Measurements from ENCODE around the gene ENTPD8.
"Not testable (repeated sequence)": the region's sequence is repeated elsewhere in the genome, so short reads cannot be mapped to it uniquely, and the experiment has no call there.

Gene ENTPD8

DNA sequence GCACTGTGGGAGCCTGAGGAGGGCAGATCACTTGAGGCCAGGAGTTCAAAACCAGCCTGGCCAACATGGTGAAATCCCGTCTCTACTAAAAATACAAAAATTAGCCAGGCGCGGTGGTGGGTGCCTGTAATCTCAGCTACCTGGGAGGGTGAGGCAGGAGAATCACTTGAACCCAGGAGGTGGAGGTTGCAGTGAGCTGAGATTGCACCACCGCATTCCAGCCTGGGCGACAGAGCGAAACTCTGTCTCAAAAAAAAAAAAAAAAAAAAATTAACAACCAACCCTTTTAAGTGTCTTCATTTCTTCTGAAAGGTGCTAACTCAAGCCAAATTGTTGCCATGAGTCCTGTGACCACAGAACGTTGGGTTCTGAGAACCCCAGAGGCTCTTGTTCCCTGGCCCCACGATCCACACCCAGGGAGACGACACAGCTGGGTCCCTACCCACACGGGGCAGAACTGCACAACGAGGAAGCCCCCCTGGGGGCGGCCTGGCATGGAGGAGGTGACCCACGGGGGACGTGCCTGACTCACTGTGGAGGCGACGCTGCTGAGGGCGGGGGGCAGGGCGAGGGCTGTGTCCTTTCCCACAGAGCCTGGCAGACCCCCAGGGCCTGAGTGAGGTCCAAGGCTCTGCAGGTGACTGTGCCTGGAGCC is 30.8 kb downstream of the ENTPD8 start:
- DNase-seq, result not testable (repeated sequence)

DNA sequence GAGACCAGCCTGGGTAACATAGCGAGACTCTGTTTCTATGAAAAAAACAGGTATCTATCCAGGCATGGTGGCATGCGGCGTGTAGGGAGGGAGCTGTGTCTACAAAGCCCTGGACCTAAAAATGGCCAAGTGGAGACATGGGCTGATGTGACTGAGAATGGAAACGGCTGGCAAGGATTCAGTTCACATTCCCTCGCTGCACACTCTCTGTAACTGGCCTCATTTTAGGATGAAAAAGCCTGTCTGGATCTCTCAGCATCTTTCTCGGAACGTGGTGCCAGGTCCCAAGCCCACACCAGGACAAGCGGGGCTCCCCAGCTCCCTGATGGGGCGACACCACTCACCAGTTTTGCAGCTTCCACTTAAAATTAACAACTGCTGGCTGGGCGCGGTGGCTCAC is 31.6 kb downstream of the ENTPD8 start:
- no peak for DNase-seq

DNA sequence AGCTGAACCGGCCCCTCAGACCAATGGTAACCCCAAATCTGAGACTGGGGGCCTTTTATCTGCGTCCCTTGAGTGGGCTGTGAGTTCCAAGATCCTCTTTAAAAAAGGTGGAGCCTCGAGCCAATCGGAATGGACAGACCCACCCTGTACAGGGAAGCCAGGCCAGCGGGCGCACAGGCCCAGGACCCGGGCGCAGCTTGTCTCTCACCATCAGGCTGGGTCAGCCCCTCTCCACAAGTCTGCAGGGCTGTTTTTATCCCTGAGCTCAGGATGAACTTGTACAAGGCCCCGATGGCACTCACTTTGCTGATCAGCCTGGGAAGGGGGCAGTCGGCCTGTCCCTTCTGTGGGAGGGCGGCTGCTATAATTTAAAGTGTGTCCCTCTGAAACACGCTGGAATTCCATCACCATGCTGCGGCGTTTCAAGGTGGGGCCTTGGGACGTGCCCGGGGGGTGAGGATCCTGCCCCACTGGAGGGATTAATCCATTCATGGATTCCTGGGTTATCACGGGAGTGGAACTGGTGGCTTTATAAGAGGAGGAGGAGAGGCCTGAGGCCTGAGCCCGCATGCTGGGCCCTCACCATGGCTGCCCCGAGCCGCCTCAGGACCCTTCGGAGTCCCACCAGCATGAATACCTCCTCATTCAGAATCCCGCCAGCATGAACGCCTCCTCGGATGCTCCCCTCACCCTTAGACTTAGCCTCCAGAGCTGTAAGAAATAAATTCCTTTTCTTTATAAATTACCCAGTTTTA is 32.3 kb downstream of the ENTPD8 start:
- no peak for DNase-seq

DNA sequence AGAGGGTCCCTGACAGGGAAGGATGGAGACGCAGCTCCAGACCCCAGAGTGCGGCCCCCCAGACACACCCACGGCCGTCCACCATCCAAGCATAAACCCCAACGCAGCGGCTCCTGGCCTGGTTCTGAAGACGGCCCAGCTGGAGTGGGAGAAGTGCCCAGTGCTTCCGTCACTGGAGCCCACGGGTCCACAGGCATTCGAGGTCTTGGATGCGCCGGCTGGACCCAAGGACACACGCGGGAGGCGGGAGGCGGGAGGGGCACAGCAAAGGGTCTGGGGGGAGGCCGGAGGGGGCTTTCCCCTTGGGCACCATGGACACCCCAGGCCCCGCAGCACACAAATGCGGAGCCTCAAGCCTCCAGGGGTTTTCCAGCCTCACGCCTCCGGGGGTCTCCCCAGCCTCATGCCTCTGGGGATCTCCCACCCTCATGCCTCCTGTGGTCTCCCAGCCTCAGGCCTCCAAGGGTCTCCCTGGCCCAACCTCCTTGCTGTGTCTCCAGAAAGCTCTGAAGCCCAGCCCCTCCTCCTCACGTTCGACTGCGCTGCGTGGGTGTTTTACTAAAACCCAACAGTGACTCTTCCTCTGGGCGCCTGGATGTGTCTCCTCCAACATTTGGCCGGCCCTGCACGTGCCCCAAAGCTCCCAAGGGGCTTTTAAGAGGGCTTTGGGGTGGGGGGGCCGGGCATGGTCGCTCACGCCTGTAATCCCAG is 33.4 kb downstream of the ENTPD8 start:
- no peak for DNase-seq

DNA sequence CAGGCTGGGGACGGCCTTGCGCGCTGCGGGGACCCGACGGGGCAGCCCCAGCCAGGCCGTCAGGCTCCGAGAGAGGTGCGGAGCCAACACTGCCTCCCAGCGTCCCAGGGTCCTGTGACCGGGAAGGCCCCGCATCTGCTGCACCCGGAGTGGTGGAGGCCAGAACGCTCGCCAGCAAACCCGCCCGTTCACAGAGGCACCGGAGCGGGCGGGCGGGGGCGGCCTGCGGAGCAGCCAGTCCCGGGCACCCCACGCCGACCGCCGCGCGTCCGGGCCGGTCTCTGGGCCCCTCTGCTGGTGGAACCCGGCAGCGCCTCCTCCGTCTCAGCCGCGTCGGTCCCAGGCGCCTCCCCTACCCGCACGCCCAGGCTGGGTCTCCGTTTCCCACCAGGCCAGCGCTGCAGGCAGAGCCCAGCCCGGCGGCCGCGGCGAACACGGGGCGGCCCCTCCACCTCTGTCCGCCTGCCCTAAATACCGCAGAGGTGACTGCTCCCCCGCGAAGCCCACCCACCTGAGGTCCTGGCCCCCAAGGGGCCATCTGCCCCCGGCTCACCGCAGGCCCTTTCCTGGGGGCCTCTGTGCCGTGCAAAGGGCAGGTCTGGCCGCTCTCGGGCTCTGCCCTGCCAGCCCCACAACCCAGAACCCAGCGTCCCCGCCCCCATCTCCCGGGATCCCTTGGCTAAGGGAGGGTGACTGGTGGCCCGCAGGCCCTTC is 34.1 kb downstream of the ENTPD8 start:
- peak; percentile 71 for DNase-seq

DNA sequence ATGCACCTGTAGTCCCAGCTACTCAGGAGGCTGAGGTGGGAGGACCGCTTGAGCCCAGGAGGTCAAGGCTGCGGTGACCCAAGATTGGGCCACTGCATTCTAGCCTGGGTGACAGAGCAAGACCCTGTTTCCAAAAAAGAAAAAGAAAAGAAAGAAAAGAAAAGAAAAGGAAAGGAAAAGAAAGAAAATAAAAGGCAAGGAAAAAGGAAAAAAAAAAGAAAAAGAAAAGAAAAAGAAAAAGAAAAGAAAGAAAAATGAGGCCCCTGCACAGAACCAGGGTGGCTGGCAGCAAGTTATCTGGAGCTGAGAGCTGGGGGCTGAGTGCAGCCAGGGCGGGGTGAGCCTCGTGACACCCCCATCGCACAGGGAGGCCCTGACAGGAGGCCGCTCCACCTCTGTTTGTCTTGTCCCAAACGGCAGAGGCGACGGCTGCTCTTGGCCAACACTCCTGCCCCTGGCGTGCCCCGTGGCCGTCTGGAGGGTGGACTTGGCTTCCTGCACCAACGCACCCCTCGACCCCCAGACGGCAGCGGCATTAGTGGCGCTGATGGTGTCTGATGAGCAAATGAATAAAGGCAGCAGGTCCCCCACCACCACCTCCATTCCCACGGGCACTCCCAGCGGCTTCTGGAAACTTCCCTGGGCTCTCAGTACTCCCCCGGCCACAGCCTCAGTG is 34.9 kb downstream of the ENTPD8 start:
- no peak for DNase-seq

DNA sequence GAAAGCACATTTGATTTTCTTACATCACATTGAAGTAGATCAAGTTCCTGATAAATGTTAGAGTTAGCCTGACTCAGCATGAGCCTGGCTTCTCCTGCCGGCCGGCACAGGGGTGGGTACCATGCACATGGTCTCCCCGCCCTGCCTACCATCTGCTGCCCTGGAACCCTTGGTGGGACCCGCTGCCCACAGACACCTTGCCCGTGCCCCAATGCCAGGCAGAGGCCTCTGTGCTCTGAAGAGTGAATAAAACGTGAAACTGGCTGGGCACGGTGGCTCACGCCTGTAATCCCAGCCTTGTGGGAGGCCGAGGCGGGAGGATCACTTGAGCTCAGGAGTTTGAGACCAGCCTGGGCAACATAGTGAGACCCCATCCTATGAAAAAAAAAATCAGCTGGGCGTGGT is 35.5 kb downstream of the ENTPD8 start:
- no peak for DNase-seq

DNA sequence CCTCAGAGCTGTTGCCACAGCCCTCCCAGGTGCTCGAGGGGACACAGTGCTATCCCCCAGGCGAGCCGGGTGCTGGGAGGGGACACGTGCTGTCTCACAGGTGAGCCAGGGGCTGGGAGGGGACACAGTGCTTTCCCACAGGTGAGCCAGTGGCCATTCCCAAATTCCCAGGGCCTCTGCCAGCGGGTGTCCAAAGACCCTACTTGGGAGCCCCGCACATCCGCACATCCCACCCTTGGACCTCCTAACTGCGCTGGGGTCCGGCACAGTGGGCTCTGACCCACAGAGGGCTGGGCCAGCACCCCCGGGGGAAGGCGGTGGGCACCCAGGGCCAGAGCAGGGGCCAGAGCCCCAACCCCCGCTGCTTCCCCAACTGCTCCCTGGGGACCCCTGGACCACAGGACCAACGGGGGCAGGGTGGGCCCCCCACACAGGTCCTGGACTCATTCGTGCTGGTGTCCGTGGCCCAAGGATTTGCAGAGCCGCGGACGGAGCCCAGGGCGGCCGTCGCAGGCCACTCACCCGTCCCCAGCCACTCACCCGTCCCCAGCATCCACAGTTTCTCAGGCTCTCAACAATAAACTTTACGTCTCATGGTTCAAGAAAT is 36.1 kb downstream of the ENTPD8 start:
- DNase-seq, result no peak

DNA sequence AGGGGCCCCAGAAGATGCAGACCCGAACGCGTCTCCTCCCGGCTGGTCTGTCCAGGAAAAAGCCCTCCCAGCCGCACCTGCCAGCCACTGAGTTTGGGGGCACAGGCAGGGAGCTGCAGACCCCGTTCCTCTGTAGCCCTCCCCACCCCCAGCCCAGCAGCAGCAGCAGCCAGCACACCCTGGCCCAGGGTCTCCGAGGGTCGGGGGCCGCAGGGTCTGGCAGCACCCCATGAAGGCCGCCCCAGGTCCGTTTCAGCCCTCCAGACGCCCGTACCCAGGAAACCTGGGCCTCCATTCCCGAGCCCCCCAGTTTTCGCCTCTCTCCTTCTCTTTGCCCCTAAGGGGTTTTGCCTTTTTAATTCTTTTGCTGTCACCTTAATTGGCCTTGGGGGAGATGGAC is 37.9 kb downstream of the ENTPD8 start:
- DNase-seq, result no peak

DNA sequence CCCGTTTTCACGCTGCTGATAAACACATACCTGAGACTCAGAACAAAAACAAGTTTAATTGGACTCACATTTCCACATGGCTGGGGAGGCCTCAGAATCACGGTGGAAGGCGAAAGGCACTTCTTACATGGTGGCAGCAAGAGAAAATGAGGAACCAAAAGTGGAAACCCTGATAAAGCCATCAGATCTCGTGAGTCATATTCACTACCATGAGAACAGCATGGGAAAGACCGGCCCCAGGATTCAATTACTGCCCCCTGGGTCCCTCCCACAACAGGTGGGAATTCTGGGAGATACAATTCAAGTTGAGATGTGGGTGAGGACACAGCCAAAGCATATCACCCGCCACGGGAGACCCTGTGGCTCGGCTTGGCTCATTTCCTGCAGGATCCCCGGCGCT is 38.4 kb downstream of the ENTPD8 start:
- DNase-seq, result no peak

DNA sequence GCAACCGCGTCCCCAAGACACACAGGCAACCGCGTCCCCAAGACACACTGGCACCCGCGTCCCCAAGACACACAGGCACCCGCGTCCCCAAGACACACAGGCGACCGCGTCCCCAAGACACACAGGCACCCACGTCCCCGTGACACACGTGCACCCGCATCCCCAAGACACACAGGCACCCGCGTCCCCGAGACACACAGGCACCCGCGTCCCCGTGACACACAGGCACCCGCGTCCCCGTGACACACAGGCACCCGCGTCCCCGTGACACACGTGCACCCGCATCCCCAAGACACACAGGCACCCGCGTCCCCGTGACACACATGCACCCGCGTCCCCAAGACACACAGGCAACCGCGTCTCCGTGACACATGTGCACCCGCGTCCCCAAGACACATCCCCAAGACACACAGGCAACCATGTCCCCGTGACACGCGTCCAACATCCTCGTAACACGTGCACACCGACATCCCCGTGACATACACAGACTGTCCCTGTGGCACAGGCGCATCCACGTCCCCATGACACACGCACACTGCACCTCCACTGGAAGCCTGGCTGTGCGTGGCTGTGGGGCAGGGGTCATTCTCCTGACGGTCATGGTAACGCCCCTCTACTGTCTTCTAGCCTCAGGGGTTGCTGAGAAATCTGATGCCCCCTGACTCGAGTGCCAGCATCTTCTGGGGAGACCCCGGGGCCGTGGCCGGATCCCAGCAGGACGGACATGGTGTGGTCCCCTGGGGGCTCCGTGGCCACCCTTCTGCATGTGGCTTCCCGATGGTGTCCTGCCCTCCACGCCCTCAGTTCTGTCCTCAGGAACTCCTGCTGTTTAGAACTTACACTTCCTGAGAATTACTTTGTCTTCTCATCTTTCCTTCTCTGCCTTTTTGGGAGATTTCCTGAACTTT is 42.3 kb downstream of the ENTPD8 start:
- no peak for DNase-seq

DNA sequence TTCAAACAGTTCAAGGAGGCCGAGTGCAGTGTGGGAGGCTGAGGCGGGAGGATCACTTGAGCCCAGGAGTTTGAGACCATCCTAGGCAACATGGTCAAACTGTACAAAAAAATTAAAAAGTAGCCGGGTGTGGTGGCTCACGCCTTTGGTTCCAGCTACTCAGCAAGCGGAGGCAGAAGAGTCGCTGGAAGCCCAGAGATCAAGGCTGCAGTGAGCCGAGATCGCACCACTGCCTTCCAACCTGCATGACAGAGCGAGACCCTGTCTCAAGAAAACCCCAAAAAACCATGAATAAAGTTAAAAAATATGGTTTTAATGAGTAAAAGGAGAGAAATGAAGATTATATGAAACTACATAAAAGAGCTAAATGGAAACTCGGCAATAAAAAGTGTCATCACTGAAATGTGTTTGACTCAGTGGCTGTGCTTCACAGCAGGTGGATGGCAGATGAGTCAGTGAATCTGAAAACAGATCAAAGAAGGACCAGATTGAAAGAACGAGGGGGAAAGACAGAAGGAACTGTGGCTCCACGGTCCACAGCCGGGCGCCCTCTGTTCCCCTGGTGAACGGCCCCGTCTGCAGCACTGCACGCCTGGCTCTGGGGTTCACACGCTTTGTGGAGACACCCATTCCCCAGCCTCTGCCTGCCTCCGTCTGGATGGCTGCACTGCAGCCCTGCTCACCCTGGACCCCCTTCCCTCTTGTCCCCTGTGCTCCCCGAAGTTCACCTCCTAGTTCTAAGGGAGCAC is 43.3 kb downstream of the ENTPD8 start:
- no peak for DNase-seq

DNA sequence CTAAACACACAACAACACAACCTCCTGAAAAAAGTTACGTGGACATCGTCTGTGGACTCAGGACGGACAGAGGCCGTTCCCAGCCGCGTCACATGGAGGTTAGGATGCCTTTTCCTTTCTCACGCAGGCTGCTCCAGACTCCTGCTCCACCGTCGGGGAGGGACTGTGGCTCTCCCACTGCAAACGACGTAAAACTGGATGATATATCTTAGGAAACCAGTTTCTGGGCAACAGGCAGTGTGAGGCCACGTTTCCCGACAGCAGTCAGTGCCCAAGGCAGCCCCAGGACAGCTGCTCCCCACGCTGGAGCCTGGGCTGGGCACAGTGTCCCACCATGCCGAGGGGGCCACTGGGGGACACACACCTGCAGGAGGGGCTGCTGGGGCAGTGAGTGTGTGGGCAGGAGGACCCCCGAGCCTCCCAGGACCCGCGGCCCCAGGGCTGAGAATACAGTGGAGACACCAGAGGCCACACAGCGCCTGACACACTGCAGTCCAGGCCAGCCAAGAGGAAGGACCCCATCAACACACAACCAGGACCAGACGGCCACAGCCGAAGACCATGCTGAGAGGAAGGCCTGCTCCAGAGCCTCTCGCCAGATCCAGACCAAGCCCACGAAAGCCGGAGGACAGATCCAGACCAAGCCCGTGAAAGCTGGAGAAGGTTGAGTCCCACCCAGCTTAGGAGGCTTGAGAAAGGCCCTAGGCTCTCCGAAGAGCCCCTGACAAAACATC is 44.4 kb downstream of the ENTPD8 start:
- DNase-seq, result no peak

DNA sequence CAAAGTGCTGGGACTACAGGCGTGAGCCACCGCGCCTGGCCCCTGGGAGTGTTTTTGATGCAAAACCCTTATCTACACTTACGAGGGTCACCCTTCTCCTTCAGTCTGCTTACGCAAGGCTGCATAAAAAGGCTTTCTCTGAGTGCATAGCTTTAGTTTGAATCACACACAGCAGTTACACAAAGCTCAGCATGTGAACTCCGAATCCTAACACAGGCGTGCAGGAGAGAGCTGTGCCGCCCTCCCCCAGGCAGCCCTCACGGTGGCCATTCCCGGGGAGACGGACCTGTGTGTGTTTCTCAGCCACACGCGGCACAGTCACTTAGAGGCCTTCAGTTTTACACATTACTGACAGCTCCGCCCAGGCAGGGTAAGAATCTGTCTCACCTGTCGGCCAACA is 44.9 kb downstream of the ENTPD8 start:
- DNase-seq, result no peak

DNA sequence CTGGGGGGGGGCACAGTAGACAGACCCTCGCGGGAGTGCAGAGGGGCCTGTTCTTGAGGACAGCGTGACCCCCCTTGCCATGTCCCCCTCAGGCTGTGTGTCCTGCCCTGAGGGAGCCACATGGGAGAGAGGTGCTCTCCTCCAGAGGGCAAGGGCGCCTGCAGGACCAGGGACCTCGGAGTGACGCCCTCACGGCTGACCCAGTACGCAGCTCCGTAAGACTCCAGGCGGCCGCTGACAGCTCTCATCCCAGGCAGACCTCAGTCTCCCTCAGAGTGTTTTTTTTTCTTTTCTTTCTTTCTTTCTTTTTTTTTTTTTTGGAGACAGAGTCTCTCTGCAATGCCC is 45.5 kb downstream of the ENTPD8 start:
- no peak for DNase-seq

DNA sequence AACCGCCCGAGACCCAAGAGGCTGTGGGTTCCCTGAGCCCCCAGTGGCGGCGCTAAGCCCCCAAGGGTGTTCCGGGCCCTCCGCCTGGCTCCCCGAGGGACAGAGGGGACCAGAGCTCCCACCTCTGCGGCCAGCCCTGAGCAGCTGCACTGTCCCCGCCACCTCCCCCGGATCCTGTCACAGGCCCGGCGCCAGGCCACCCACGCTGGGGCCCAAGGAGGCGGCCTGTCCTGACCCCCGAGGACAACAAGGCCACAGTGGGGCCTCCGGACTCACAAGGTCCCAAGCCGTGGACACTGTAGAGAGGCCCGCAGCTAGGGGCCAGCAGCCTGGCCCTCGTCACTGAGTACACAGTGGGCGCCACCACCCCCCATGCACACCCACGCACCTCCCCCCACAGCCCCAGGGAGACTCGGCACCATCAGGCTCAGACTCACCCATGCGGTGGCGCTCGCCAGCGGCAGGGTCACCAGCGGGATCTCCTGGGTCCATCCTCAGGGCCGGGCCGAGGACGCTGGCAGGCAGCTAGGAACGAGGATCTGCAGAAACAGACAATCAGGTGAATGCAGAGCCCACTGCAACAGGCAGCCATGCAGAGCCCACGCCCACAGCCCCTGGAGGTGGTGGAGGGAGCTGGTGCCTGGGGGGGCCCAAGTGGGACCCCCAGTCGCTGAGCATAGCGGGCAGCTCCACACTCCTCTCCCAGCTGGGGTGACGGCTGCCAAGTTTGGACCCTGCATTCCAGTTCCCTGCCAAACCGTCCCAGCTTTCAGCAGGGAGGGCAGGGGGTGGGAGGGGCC is 46.1 kb downstream of the ENTPD8 start:
- DNase-seq, result no peak

DNA sequence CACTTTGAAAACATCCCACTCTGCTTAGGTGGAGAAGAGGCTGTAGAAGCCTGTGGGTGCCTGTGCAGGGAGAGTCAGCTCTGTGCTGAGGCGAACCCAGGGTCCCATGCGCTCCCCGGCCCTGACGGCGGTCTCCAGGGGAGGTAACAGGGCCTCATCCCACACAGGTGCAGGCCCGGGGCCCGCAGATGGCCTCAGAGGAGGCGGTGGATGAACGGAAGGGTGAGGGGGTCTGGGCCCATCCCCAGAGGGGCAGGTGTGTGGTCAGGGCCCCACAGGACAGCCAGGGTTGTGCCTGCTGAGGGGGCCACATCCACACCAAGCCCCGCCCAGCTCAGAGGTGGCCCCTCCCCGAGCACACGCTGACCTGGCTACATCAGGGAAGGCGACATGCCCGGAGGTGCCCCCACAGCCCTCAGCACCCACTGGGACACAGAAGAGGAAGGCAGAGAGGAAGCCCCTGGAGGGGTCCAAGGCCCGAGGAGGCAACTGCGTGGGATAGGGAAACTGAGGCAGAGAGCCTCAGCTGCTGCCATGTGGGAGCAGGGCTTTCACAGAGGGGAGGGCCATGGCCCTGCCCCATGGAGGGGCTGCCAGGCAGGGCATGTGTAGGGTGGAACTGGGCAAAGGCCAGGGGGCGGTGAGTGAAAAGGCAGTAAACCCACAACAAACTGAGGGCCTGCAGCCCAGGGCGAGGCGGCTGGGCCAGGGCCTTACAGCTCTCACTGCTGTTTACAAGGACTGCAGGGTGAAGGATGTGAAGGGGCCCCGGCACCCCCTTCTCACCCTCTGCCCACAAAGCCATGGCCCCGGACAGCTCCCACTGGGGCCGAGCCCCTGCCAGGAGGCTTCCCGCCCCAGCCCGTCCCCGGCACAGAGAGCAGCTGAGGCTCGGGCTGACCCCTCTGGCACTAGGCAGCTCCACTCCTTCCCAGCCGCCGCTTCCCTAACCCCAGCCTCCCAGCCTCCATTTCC is 47.7 kb downstream of the ENTPD8 start:
- DNase-seq, result no peak
